ENCODE measurements around the gene GPC5. TPM values are rescaled to one million over a fixed set of nuclear protein-coding genes. Genes with fewer than 3 reads are reported as not detected.

The GPC5 gene
- total and polyA plus RNA-seq, 9 of the 15 experiments (the other 6 are each of a cell fraction or from before 2014, with no cell fraction given) = 0.18 to 0.27 TPM; not detected in 7

- TF ChIP-seq SMARCB1 (IDR thresholded peaks at IDR 0.05; ENCODE audit: insufficient read length, low read depth) (no peak), ETV5 (CRISPR knock-in tag; IDR thresholded peaks at IDR 0.05; ENCODE audit: low read depth) (no peak), DDX20 (tag; IDR thresholded peaks at IDR 0.05; ENCODE audit: low read depth) (no peak), ZNF57 (CRISPR knock-in tag; IDR thresholded peaks at IDR 0.05) (no peak), NCOA2 (IDR thresholded peaks at IDR 0.05; ENCODE audit: partially characterized antibody in 2 of 2) (no peak), KLF6 (CRISPR knock-in tag; IDR thresholded peaks at IDR 0.05; ENCODE audit: borderline replicate concordance) (no peak), ZKSCAN1 (IDR thresholded peaks at IDR 0.05; ENCODE audit: low read depth, low read length) (no peak), ELF2 (CRISPR knock-in tag; IDR thresholded peaks at IDR 0.05) (no peak)
Observed at GRCh38 chr13:91359631-91360030, 38.8 kb upstream of the GPC5 start (continued).

- no peak for FAIRE-seq
- peaks cover 5% of the 10 kb centered on the region for H3K9me1 ChIP-seq (ENCODE audit: control insufficient read depth, insufficient read depth, low read length)
- peaks cover 0 to 7% of the 10 kb centered on the region in 2 experiments; a peak in 3 of 5 replicates for H3K4me1 ChIP-seq (replicated peaks in 1 of 2; ENCODE audit: control insufficient read depth in 2 of 2, insufficient read depth in 2 of 2, low read length in 2 of 2)
- ChIA-PET POLR2A (interaction anchor here (0.7 to 6.5 kb wide), 21 partner anchors 8 to 1959 kb away, joined by 3 to 99 read pairs (median 6); partner anchors contain the start of genes GPC5 and MIR17HG), CTCF (ENCODE audit: low intra/inter-chr PET ratio) (interaction anchor here (1.4 kb wide), 1 partner anchor 11 kb away, joined by 3 read pairs; no protein-coding TSS in a partner anchor)
- no peak overlapping the region for H3K4me3 ChIP-seq
- in situ Hi-C loops (cut with MboI) (no loop called here), intact Hi-C loops (cut with micrococcal nuclease) (no loop called here)
- peaks cover 32% of the 10 kb centered on the region for H3K36me3 ChIP-seq (ENCODE audit: control insufficient read depth, insufficient read depth, low read length)
- H4K20me1 ChIP-seq (replicated peaks; ENCODE audit: control insufficient read depth, insufficient read depth, low read length) = peaks cover 34% of the 10 kb centered on the region
- no peaks in the 10 kb centered on the region for H3K27me3 ChIP-seq (ENCODE audit: control insufficient read depth in 2 of 2, insufficient read depth in 2 of 2, low read length in 2 of 2)
- TF ChIP-seq BRD9 (IDR thresholded peaks at IDR 0.05; ENCODE audit: low read depth, partially characterized antibody) = no peak
- no peak for TF ChIP-seq CHCHD3 (CRISPR knock-in tag; IDR thresholded peaks at IDR 0.05)
- peak in 1 of 4 experiments; percentile 55 for DNase-seq (ENCODE audit: extremely low read depth in 1 of 4, low spot score in 3 of 4)
- WGBS (ENCODE audit: insufficient coverage, low coverage, missing lambda C conversion rate) = 60% methylated on average over 4 of the region's 4 CpGs
- 0 out of 3 replicates have a peak, but pooled peaks cover under 1% of the 10 kb centered on the region for H3K79me2 ChIP-seq (ENCODE audit: control insufficient read depth, insufficient read depth, low read length)
- peak overlapping the region; percentile 1; the same call in 2 of the 3 replicates for H3K27ac ChIP-seq (ENCODE audit: extremely low read depth, low read depth, low read length)
- no peak for ATAC-seq
- BruUV-seq (replicated peaks) = no TSS peak
- H3K9me3 ChIP-seq (replicated peaks; ENCODE audit: control insufficient read depth, insufficient read depth, low read depth, low read length) = no peaks in the 10 kb centered on the region
- H2AFZ ChIP-seq (ENCODE audit: low read depth, low read length) = no peak overlapping the region
- H3K4me2 ChIP-seq (ENCODE audit: insufficient read depth, low read length) = no peak overlapping the region
- H3K9ac ChIP-seq (ENCODE audit: insufficient read depth in 1 of 2, low read depth in 2 of 2, low read length in 2 of 2) = no peak overlapping the region
Observed at GRCh38 chr13:91360246-91360751, 38.1 kb upstream of the GPC5 start.
